ENCODE results near the gene WDFY1. TPM values are rescaled to one million over a fixed set of nuclear protein-coding genes. Genes with fewer than 3 reads are reported as not detected.

Gene WDFY1
- total RNA-seq, 1 experiment from 2014 or later: 37.5 TPM

DNA sequence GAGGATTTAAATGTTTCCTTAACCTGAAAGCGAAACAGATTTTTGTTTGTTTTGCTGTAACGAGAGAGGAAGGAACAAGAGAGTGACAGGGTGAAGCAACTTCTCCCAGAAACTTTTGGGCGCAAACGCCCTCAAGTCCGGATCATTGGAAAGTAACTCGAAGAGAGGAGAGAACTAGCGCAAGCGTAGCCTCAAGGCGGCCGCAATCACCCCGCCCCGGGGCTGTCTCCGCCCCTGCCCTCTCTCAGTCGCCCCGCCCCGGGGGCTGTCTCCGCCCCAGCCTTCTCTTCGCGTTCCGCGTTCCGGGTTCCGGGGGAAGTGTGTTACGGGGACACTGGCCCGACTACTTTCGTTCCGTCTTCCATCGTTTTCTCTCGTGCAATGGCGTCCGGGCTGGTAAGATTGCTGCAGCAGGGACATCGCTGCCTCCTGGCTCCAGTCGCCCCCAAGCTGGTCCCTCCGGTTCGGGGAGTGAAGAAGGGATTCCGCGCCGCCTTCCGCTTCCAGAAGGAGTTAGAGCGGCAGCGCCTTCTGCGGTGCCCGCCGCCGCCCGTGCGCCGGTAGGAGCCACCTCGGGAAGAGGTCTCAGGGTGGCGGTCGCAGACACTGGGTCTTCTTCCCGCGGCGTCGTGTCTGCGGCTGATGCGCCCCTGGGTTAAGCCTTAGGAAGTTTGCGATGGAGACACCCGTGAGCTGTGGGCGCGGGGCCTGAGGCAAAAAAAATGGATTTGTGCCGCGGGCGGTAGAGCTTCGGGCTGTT, 12.1 kb upstream of the WDFY1 start, which contains the start of gene MRPL44:
Gene MRPL44 (plus strand): TSS at position 372 of the 760 bp plus-strand sequence. CDS start 10 bp downstream, at position 382.
- CTCF ChIA-PET: interaction anchor here (1.0 to 1.5 kb wide), 2 partner anchors 13 kb away, joined by 3 read pairs; no protein-coding TSS in a partner anchor
- H3K4me3 Mint-ChIP-seq (ENCODE audit: low read depth, unreplicated experiment): peak within 1 kb of the TSS; percentile 96
- H3K4me1 Mint-ChIP-seq (ENCODE audit: low read depth, unreplicated experiment): peaks cover 32% of the 10 kb centered on the region
- BruUV-seq (replicated peaks): no TSS peak
- peaks cover 22% of the 10 kb centered on the region for H3K36me3 Mint-ChIP-seq (ENCODE audit: insufficient read depth, unreplicated experiment)
- H3K27ac Mint-ChIP-seq (ENCODE audit: unreplicated experiment): peak within 1 kb of the TSS; percentile 94
- H3K27me3 Mint-ChIP-seq (ENCODE audit: unreplicated experiment): no peaks in the 10 kb centered on the region
- DNase-seq: peak; percentile 99
- intact Hi-C loops (cut with micrococcal nuclease; ENCODE audit: unreplicated experiment): loop anchor here (5.0 to 10.0 kb wide), 2 partner anchors 60 to 262 kb away; no protein-coding TSS in a partner anchor
- H3K9me3 Mint-ChIP-seq (ENCODE audit: low read depth, unreplicated experiment): no peaks in the 10 kb centered on the region
- TF ChIP-seq, protein P1, sequence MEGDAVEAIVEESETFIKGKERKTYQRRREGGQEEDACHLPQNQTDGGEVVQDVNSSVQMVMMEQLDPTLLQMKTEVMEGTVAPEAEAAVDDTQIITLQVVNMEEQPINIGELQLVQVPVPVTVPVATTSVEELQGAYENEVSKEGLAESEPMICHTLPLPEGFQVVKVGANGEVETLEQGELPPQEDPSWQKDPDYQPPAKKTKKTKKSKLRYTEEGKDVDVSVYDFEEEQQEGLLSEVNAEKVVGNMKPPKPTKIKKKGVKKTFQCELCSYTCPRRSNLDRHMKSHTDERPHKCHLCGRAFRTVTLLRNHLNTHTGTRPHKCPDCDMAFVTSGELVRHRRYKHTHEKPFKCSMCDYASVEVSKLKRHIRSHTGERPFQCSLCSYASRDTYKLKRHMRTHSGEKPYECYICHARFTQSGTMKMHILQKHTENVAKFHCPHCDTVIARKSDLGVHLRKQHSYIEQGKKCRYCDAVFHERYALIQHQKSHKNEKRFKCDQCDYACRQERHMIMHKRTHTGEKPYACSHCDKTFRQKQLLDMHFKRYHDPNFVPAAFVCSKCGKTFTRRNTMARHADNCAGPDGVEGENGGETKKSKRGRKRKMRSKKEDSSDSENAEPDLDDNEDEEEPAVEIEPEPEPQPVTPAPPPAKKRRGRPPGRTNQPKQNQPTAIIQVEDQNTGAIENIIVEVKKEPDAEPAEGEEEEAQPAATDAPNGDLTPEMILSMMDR (IDR thresholded peaks at IDR 0.05; ENCODE audit: unreplicated experiment): no peak

DNA sequence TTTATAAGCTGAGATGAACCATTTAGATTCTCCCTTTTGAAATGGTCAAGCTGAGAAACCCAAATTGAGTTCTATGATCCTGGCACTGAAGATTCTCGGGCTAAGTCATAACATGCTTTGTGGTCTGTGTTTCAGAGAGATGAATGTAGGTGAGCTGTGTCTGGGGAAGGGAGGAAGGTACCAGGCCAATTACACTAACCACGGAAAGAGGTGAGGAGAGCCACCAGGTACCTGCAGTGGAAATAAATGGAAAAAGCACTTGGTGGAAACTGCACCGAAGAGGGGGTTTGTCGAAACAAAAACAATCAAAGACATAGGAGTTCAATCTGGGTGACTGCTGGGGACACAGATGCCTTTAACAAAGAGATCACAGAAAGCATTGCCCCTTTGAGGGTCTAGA, 11.2 kb upstream of the WDFY1 start:
- Mint-ChIP-seq H3K27ac (ENCODE audit: unreplicated experiment) (peak overlapping the region; percentile 94), H3K36me3 (ENCODE audit: insufficient read depth, unreplicated experiment) (peaks cover 22% of the 10 kb centered on the region), H3K4me3 (ENCODE audit: low read depth, unreplicated experiment) (peak overlapping the region; percentile 2), H3K4me1 (ENCODE audit: low read depth, unreplicated experiment) (peaks cover 23% of the 10 kb centered on the region), H3K27me3 (ENCODE audit: unreplicated experiment) (no peaks in the 10 kb centered on the region), H3K9me3 (ENCODE audit: low read depth, unreplicated experiment) (no peaks in the 10 kb centered on the region)
- CTCF ChIA-PET: interaction anchor here (1.5 kb wide), 1 partner anchor 14 kb away, joined by 3 read pairs; no protein-coding TSS in a partner anchor
- no TSS peak for BruUV-seq (replicated peaks)
- intact Hi-C loops (cut with micrococcal nuclease; ENCODE audit: unreplicated experiment): loop anchor here (5.0 to 10.0 kb wide), 2 partner anchors 59 to 261 kb away; no protein-coding TSS in a partner anchor
- TF ChIP-seq, protein P1 (IDR thresholded peaks at IDR 0.05; ENCODE audit: unreplicated experiment): no peak
- no peak for DNase-seq

DNA sequence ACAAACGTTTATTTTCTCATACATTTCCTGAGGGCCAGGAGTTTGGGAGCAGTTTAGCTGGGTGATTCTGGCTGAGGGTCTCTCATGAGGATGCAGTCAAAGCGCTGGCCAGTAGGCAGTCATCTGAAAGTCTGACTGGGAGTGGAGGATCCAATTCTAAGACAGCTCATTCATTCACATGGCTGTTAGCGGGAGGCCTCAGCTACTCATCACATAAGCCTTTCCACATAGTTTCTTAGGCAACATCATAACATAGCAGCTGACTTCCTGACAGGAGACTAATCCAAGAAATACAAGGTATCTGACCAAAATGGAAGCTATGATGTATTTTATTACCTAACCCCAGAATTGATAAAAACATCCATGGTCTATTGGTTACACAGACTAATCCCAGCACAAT, 9.3 kb upstream of the WDFY1 start:
- Mint-ChIP-seq H3K4me1 (ENCODE audit: low read depth, unreplicated experiment) (peaks cover 20% of the 10 kb centered on the region), H3K9me3 (ENCODE audit: low read depth, unreplicated experiment) (no peaks in the 10 kb centered on the region), H3K27me3 (ENCODE audit: unreplicated experiment) (no peaks in the 10 kb centered on the region), H3K27ac (ENCODE audit: unreplicated experiment) (no peak overlapping the region), H3K36me3 (ENCODE audit: insufficient read depth, unreplicated experiment) (peaks cover 16% of the 10 kb centered on the region), H3K4me3 (ENCODE audit: low read depth, unreplicated experiment) (no peak overlapping the region)
- intact Hi-C loops (cut with micrococcal nuclease; ENCODE audit: unreplicated experiment): loop anchor here (10.0 kb wide), 1 partner anchor 260 kb away; no protein-coding TSS in a partner anchor
- DNase-seq: no peak
- CTCF ChIA-PET: interaction anchor here (0.5 kb wide), 1 partner anchor 888 kb away, joined by 3 read pairs; no protein-coding TSS in a partner anchor
- BruUV-seq (replicated peaks): no TSS peak
- TF ChIP-seq, protein P1 (IDR thresholded peaks at IDR 0.05; ENCODE audit: unreplicated experiment): no peak

DNA sequence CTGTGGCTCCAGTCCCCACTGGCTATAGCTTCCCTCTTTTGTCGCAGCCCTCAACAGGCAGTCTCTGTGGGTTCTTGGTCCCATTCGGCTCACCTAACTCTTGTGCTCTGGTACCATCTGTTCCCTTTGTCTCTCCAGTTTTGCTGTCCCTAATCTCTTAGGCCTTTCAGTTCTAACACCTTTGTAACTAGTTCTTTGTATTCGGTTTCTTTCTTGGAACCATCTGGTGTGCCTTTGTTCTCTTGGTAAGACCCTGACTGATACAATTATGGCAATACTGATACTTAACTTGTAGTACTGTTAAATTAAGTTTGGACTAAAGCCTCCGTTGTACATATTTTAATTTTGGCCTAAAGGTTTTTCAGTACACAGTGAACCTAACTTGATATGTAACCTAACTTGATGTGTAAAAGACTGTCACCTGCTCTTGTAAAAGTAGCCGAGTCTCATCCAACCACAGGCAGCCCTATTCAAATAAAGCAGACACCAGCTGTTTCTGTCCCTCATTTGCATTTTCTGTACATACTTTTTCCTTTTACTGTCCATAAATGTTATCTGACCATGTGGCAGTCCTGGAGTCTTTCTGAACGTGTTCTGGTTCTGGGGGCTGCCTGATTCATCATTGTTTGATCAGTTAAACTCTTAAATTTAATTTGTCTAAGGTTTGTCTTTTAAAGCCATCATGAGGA, 7.3 kb upstream of the WDFY1 start:
- no peak for DNase-seq
- Mint-ChIP-seq H3K4me1 (ENCODE audit: low read depth, unreplicated experiment) (peaks cover 20% of the 10 kb centered on the region), H3K27ac (ENCODE audit: unreplicated experiment) (no peak overlapping the region), H3K4me3 (ENCODE audit: low read depth, unreplicated experiment) (no peak overlapping the region), H3K36me3 (ENCODE audit: insufficient read depth, unreplicated experiment) (peaks cover 7% of the 10 kb centered on the region), H3K27me3 (ENCODE audit: unreplicated experiment) (no peaks in the 10 kb centered on the region), H3K9me3 (ENCODE audit: low read depth, unreplicated experiment) (no peaks in the 10 kb centered on the region)
- BruUV-seq (replicated peaks): no TSS peak
- TF ChIP-seq, protein P1 (IDR thresholded peaks at IDR 0.05; ENCODE audit: unreplicated experiment): no peak
- intact Hi-C loops (cut with micrococcal nuclease; ENCODE audit: unreplicated experiment): loop anchor here (10.0 kb wide), 1 partner anchor 258 kb away; no protein-coding TSS in a partner anchor
- CTCF ChIA-PET: interaction anchor here (0.6 kb wide), 1 partner anchor 51 kb away, joined by 3 read pairs; no protein-coding TSS in a partner anchor

Measured in Calu3 (cell line).